Measurements from ENCODE around the gene FAM89B. TPM values are rescaled to one million over a fixed set of nuclear protein-coding genes. Genes with fewer than 3 reads are reported as not detected.

Gene FAM89B
- total and polyA plus RNA-seq, 2 of the 8 experiments (the other 6 are each of a cell fraction or from before 2014, with no cell fraction given), result 15.8 to 32.4 TPM

DNA sequence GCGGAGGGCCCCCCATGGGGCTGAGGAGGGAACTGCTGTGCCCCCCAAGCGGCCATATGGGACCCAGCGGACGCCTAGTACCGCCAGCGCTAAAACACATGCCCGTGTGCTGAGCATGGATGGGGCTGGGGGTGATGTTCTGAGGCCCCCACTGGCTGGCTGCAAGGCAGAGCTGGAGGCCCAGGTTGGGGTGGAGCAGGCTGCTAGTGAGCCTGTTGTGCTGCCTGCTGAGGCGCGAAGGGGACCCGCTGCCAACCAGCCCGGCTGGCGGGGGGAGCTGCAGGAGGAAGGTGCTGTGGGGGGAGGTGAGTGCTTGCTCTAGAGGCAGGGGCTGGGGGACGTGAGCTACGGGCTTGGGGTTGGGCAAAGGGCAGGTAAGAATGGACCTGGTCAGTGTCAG lies 46.4 kb downstream of the FAM89B start:
- ChIA-PET POLR2A (ENCODE audit: partially characterized antibody) (interaction anchor here (1.4 to 5.7 kb wide), 3 partner anchors 7 to 19 kb away, joined by 4 to 38 read pairs (median 6); partner anchors contain the start of gene SIPA1), CTCF (ENCODE audit: partially characterized antibody) (interaction anchor here (1.0 to 2.1 kb wide), 3 partner anchors 25 to 368 kb away, joined by 3 to 8 read pairs (median 4); no protein-coding TSS in a partner anchor)
- H2BK15ac ChIP-seq (ENCODE audit: low read length), result no peak overlapping the region
- no peak for FAIRE-seq
- no peak overlapping the region for H3K4ac ChIP-seq (replicated peaks; ENCODE audit: insufficient read length, low read depth, low read length)
- H3K18ac ChIP-seq (ENCODE audit: extremely low read depth, low read length), result no peak overlapping the region
- no peak overlapping the region for H2AFZ ChIP-seq (ENCODE audit: low read length)
- no peak overlapping the region for H4K8ac ChIP-seq (ENCODE audit: extremely low read depth, insufficient read depth, low read length)
- DNase-seq (ENCODE audit: low read depth in 1 of 2, low spot score in 2 of 2), result no peak
- H3K79me2 ChIP-seq (ENCODE audit: control insufficient read depth in 1 of 2, insufficient read depth in 2 of 2, low read length in 2 of 2), result peaks cover 6 to 16% of the 10 kb centered on the region in 2 experiments
- no peak overlapping the region for H4K5ac ChIP-seq (ENCODE audit: insufficient read length, low read depth, low read length)
- no peak overlapping the region for H3K23ac ChIP-seq (ENCODE audit: insufficient read length)
- H3K9me3 ChIP-seq (ENCODE audit: insufficient read depth in 2 of 2, low read depth in 1 of 2, low read length in 1 of 2), result no peaks in the 10 kb centered on the region
- WGBS, 2 experiments (ENCODE audit: extremely low coverage in 1 of 2, insufficient coverage in 1 of 2, insufficient read length in 1 of 2, insufficient replicate concordance in 2 of 2, low coverage in 1 of 2, low lambda C conversion rate in 2 of 2, missing lambda C conversion rate in 1 of 2), result 92% methylated on average over 13 of the region's 14 CpGs; no CpG with 5 or more reads in 1 of the 2 experiments
- peaks cover 7 to 40% (median 21%) of the 10 kb centered on the region in 4 experiments; a peak in 7 of 8 replicates for H3K36me3 ChIP-seq (ENCODE audit: control insufficient read depth in 2 of 4, insufficient read depth in 4 of 4, low read length in 3 of 4)
- H3K9ac ChIP-seq (replicated peaks in 1 of 4; ENCODE audit: extremely low read depth in 1 of 4, low read depth in 3 of 4, low read length in 3 of 4), result no peak overlapping the region
- no peak overlapping the region for H3K14ac ChIP-seq (ENCODE audit: insufficient read length)
- H3K4me2 ChIP-seq (ENCODE audit: insufficient read depth in 1 of 2, low read depth in 2 of 2, low read length in 2 of 2), result no peak overlapping the region
- no peak overlapping the region for H2AK5ac ChIP-seq (ENCODE audit: low read depth, low read length)
- H3K23me2 ChIP-seq (ENCODE audit: low read depth, low read length), result peaks cover 12% of the 10 kb centered on the region
- no peaks in the 10 kb centered on the region for H3K27me3 ChIP-seq (replicated peaks in 1 of 4; ENCODE audit: control insufficient read depth in 3 of 4, extremely low read depth in 1 of 4, insufficient read depth in 3 of 4, low read length in 3 of 4)
- H3K79me1 ChIP-seq (ENCODE audit: low read depth, low read length), result peaks cover 16% of the 10 kb centered on the region
- no peak overlapping the region for H2BK12ac ChIP-seq (ENCODE audit: low read depth, low read length)
- H3K27ac ChIP-seq (ENCODE audit: low read depth, low read length), result no peak overlapping the region
- no peak overlapping the region for H2BK20ac ChIP-seq (ENCODE audit: low read length)
- peaks cover 5 to 38% of the 10 kb centered on the region in 2 experiments for H4K20me1 ChIP-seq (replicated peaks in 1 of 2; ENCODE audit: control insufficient read depth in 1 of 2, insufficient read depth in 2 of 2, low read length in 2 of 2)
- H2BK5ac ChIP-seq (ENCODE audit: low read depth, low read length), result no peak overlapping the region
- no peak overlapping the region for H4K91ac ChIP-seq (replicated peaks; ENCODE audit: insufficient read length, low read length)
- TF ChIP-seq POLR2AphosphoS5 (IDR thresholded peaks at IDR 0.05; ENCODE audit: low read depth, low read length) (no peak), CBX5 (IDR thresholded peaks at IDR 0.05; ENCODE audit: low read depth, low read length) (no peak), TEAD4 (IDR thresholded peaks at IDR 0.05; ENCODE audit: low read depth, low read length) (no peak)
- TF ChIP-seq, protein P1, sequence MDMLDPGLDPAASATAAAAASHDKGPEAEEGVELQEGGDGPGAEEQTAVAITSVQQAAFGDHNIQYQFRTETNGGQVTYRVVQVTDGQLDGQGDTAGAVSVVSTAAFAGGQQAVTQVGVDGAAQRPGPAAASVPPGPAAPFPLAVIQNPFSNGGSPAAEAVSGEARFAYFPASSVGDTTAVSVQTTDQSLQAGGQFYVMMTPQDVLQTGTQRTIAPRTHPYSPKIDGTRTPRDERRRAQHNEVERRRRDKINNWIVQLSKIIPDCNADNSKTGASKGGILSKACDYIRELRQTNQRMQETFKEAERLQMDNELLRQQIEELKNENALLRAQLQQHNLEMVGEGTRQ (IDR thresholded peaks at IDR 0.05; ENCODE audit: low read length), result no peak
- no peak overlapping the region for H2BK120ac ChIP-seq (replicated peaks; ENCODE audit: low read depth, low read length)
- no peak overlapping the region for H3K56ac ChIP-seq (replicated peaks; ENCODE audit: insufficient read length, low read depth, low read length)
- peaks cover 0 to 9% (median 3%) of the 10 kb centered on the region in 4 experiments; a peak in 4 of 7 replicates for H3K4me1 ChIP-seq (replicated peaks in 1 of 4; ENCODE audit: control insufficient read depth in 3 of 4, insufficient read depth in 4 of 4, low read length in 3 of 4)
- no peak overlapping the region for H3K4me3 ChIP-seq (ENCODE audit: extremely low read depth in 1 of 4, insufficient read depth in 2 of 4, low read depth in 3 of 4, low read length in 4 of 4)

Data from H1 (cell line).